Heart left ventricle (tissue), 16 donors: ENCODE results near the gene NUFIP2. TPM values are rescaled to one million over a fixed set of nuclear protein-coding genes. Genes with fewer than 3 reads are reported as not detected.

Experiments
- ATAC-seq, 4 donors: fragments of 200-7000 bp; cut with Tn5 transposase; one replicate each; pipeline ENCODE4 v1.9.1; 2020 to 2022; ENCODE audit warnings: moderate library complexity in 4 of 4, mild to moderate bottlenecking in 3 of 4, moderate number of reproducible peaks in 1 of 4
- DNase-seq, 5 donors: peaks; one replicate each; pipeline ENCODE4 v3.0.0-alpha.2; 2020
- H3K27ac ChIP-seq, 12 donors: fragments of 200-600 bp; sonication (generic) in 4 of 12; one replicate each; pipeline versions ENCODE4 v1.5.0 to v1.8.0; 2016 to 2022; ENCODE audit warnings: mild to moderate bottlenecking in 2 of 12
- H3K27me3 ChIP-seq, 9 donors: fragments of 200-600 bp; sonication (generic) in 2 of 9; one replicate each; pipeline versions ENCODE4 v1.5.1 to v1.8.0; 2016 to 2022; ENCODE audit warnings: mild to moderate bottlenecking in 3 of 9
- H3K36me3 ChIP-seq, 9 donors: fragments of 200-600 bp; sonication (generic) in 2 of 9; one replicate each; pipeline versions ENCODE4 v1.5.0 to v1.8.0; 2018 to 2022; ENCODE audit warnings: mild to moderate bottlenecking in 2 of 9
- H3K4me1 ChIP-seq, 12 donors: fragments of 200-600 bp; sonication (generic) in 4 of 12; one replicate each; pipeline versions ENCODE4 v1.5.0 to v1.8.0; 2016 to 2022; ENCODE audit warnings: mild to moderate bottlenecking in 3 of 12
- H3K4me3 ChIP-seq, 12 donors: fragments of 200-600 bp; sonication (generic) in 4 of 12; one replicate each; pipeline versions ENCODE4 v1.5.0 to v1.8.0; 2017 to 2022; ENCODE audit warnings: mild to moderate bottlenecking in 9 of 12, moderate library complexity in 4 of 12
- H3K9me3 ChIP-seq, 12 donors: fragments of 200-600 bp; sonication (generic) in 4 of 12; one replicate each; pipeline versions ENCODE4 v1.5.0 to v1.8.0; 2016 to 2022; ENCODE audit warnings: mild to moderate bottlenecking in 1 of 12
- CTCF ChIP-seq, 12 donors: fragments of 200-600 bp; sonication (generic) in 4 of 12; IDR thresholded peaks; one replicate each; pipeline versions ENCODE4 v1.5.0 to v1.8.0; 2018 to 2022; ENCODE audit warnings: antibody characterized with exemption in 12 of 12, mild to moderate bottlenecking in 5 of 12
- POLR2A ChIP-seq, 2 donors: fragments of 450-650 bp; IDR thresholded peaks; one replicate each; pipeline ENCODE4 v1.6.1; 2017; ENCODE audit warnings: antibody characterized with exemption in 2 of 2, mild to moderate bottlenecking in 2 of 2, moderate library complexity in 2 of 2
- WGBS, 4 donors: extraction: QIAGEN DNeasy Blood & Tissue Kit in 2 of 4; methylation state at CpG; one replicate each; pipeline versions ENCODE4 v1.1.5 to v1.1.7; 2013 to 2018; 5-methylcytosine and 5-hydroxymethylcytosine counted together
- intact Hi-C, 10 donors: fragments of 100-400 bp; cut with DNase I; formaldehyde crosslinking; loops; one replicate each; pipeline versions ENCODE4 v1.11.1 to v1.14.2; 2022
- polyA plus RNA-seq, 2 donors: library from polyadenylated mRNA; stranded (reverse); fragments of 200-250 nt; gene quantifications; one replicate each; pipeline ENCODE4 v1.2.3, GENCODE V29; 2013
- total RNA-seq, 9 donors: library from RNA; depleted of rRNA in 2 of 9; stranded (reverse); fragments of >200 nt in 2 of 9; fragmentation: NEBNext Ultra II Directional in 3 of 9; extraction: Animal tissue kit (Norgen Biotek cat#: 25700) in 3 of 9; gene quantifications; one replicate each; pipeline versions ENCODE4 v1.1.0 to v1.2.4, GENCODE V29; 2016 to 2023
- donor health status: ischemic (EF 13 %, LVEDD 7.1; RV severe dilation, severe dysfunction).
- donor health status: healthy with polysubstance abuse.
- donor health status: DM: no; HTN: yes; CAD: no.
- donor health status: DM: no; HTN: no; CAD: no.
- donor health status: ischemic (EF 25% LVEDD 6.9; RV normal size, moderate dysfunction).
- donor health status: ischemic (EF 25% LVEDD 5.7; RV mildly dilated, moderate dysfunction).
- donor health status: healthy.
- donor health status: DM: yes; HTN: yes; CAD: no.
- donor health status: ischemic (EF 35%, LVEDD 5.7; RV mildly dilated, moderate dysfunction).
- donor health status: nonischemic (EF 11% LVEDD 7.7; RV severe dilation, severe dysfunction).
- donor health status: DM: yes; HTN: yes; CAD: no.
- donor health status: PGD.
- donor health status: ischemic (EF 29% LVEDD 5.4; RV normal size, mild dysfunction).
- donor health status: nonischemic (EF 23%, LVEDD 6.1; RV moderate dilation, normal function).

The NUFIP2 gene
- total and polyA plus RNA-seq, 11 donors: 8.4 to 51.5 (median 29.9) TPM

GRCh38 chr17:29209073-29209472 is 84.9 kb downstream of the NUFIP2 start:
- intact Hi-C loops: no loop called here
- no peak for DNase-seq
- TF ChIP-seq POLR2A (IDR thresholded peaks at IDR 0.05) (no peak), CTCF (IDR thresholded peaks at IDR 0.05) (no peak)
- Histone ChIP-seq H3K4me1 (peaks cover 0 to 15% (median 1%) of the 10 kb centered on the region in 12 donors), H3K36me3 (no peaks in the 10 kb centered on the region), H3K9me3 (no peaks in the 10 kb centered on the region), H3K27ac (no peak overlapping the region), H3K27me3 (no peaks in the 10 kb centered on the region), H3K4me3 (no peak overlapping the region)
- ATAC-seq: no peak
- WGBS, 4 donors: 85 to 92% (median 89%) methylated on average over 5 of the region's 5 CpGs

GRCh38 chr17:29207975-29208374 is 86.0 kb downstream of the NUFIP2 start:
- TF ChIP-seq POLR2A (IDR thresholded peaks at IDR 0.05): no peak
- TF ChIP-seq CTCF (IDR thresholded peaks at IDR 0.05): no peak
- Histone ChIP-seq H3K27me3 (no peaks in the 10 kb centered on the region), H3K27ac (no peak overlapping the region), H3K4me1 (peaks cover 0 to 15% (median 1%) of the 10 kb centered on the region in 12 donors), H3K36me3 (no peaks in the 10 kb centered on the region), H3K4me3 (no peak overlapping the region), H3K9me3 (no peaks in the 10 kb centered on the region)
- DNase-seq: no peak
- intact Hi-C loops: no loop called here
- 88 to 95% (median 92%) methylated on average over 2 of the region's 2 CpGs for WGBS, 4 donors
- no peak for ATAC-seq

Other genes with a start within 250 kb of the NUFIP2 start
- gene MYO18A, start 113.8 kb downstream of the NUFIP2 start, total RNA-seq: 100 to 1,000 TPM; 241 to 340 (median 300) TPM
- 100 to 1,000 TPM in 1 of 2 donors, 10 to 100 TPM in 1; 83.5 to 306 TPM for gene MYO18A, start 113.8 kb downstream of the NUFIP2 start, polyA plus RNA-seq
- gene CRYBA1, start 47.3 kb downstream of the NUFIP2 start, total RNA-seq: not detected
- not detected for gene CRYBA1, start 47.3 kb downstream of the NUFIP2 start, polyA plus RNA-seq
- gene TAOK1, start 96.2 kb upstream of the NUFIP2 start, total RNA-seq: 10 to 100 TPM; 41.7 to 81.2 (median 62.9) TPM
- gene TAOK1, start 96.2 kb upstream of the NUFIP2 start, polyA plus RNA-seq: 10 to 100 TPM in 1 of 2 donors, 1 to 10 TPM in 1; 9.2 to 17.4 TPM